Activated CD4-positive, alpha-beta T cell treated with anti-CD3 and anti-CD28 coated beads, Interleukin-2, Interleukin-6, amounts not matched to agents 100 ng/mL and 50 ng/mL, durations not matched to agents 16 hours and 8 hours (primary cell): ENCODE measurements around the gene ARF3.
A peak's percentile ranks its signal among the peaks of the same experiment; 100 is the strongest.

ENCODE experiments used
- DNase-seq: peaks from one replicate; pipeline ENCODE4 v3.0.0-alpha.2; 2020

ARF3 gene

DNA sequence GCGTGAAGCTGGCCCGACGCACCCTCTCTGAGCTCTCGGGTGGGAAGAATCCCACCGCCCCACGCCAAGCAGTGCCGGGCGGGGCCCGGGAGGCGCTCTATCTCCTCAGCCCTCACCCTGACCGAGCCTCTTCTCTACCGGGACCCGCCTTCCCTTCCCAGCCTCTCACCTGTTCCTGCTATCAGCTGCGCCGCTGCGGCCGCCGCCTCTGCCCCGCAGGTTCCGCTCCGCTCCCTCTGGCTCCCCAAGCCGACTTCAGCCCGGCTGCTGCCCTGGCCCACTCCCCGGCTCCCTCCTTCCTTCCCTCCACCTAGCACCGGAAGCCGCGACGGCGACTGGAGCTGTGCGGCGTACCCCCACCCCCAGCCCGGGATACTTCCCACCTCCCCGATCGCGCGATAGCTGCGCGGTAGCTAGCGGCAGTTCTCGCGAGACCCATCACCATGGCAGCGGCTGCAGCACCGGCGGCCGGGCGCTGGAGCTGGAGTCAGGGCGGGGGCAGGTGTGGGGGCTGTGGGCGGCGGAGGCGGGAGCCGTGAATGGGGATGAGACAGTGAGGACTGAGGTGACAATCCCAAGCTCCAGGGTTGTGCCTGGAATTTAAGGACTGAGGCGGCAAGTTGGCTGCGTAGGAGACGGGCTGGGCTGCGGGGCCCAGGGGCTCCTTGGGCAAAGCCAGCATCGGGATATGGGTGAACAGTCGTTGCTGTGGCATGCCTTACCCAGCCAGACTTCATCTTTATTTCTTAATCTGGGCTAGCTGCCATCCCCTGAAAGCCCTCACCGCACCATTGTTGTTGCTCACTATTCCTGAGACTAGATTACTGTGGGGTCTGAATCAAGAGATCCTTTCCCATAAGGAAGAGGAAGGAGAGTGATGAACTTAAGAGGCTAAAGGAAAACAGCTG is at the start of gene ARF3:
ARF3 (minus strand) TSS at position 347 of the 908 bp plus-strand sequence. CDS start 16,392 bp downstream, outside the sequence.
- DNase-seq, result peak; percentile 96

DNA sequence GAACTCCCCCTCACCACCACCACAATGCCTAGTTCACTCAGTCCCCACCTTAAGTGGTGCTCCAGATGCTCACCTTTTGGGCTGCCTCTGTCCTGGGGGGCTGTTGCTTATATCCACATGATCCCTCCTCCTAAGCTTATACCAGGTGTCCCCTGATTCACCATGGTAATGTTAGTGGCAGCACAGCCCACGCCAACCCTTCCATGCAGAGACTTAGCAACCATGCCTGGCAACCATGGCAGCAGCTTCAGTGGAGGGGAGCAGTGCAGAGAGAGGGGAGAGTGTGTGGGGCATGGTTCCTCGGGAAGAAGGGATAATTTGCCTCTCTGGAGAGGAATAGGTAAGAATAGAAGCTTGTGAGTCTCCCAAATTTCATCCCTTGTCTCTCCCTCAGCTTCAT is 43.1 kb upstream of the ARF3 start:
- no peak for DNase-seq

DNA sequence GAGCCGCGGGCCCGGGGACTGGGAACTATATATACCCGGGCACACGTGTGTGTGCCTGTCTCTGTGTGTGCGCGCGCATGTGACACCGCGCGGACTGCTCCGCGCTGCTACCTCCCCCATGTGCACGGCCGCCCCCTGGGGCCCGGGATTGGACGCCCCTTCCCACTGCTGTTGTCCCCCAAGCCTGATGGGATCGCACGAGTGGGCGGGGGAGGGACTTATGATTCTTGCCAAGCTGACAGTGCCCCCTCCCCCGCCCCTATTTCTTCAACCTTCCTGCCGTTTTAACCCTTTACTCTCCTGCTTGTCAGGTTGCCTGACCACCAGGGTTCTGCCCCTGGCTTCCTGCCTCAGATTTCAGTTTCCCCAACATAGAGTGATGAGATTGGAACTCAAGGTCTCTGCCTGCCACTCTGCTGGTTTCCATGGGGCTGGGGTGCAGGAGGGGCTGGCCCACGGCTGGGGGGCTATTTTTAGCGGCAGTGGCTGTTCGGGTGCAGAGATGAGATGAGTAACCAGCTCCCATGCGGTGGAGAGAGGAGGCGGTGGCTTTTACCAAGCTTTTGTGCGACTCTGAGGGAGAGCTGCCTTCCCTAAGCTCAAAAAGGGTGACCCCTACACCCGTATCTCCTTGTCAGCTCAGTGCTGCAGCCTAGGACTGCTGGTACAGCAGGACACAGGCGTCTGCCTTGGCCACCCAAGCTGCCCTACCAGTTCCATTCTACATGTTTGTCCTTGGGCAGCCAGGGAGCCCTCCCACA is 42.3 kb upstream of the ARF3 start, which contains the start of gene DDN:
DDN (minus strand) TSS at position 5 of the 761 bp plus-strand sequence. CDS start 88 bp downstream, outside the sequence.
- DNase-seq, result peak; percentile 62

DNA sequence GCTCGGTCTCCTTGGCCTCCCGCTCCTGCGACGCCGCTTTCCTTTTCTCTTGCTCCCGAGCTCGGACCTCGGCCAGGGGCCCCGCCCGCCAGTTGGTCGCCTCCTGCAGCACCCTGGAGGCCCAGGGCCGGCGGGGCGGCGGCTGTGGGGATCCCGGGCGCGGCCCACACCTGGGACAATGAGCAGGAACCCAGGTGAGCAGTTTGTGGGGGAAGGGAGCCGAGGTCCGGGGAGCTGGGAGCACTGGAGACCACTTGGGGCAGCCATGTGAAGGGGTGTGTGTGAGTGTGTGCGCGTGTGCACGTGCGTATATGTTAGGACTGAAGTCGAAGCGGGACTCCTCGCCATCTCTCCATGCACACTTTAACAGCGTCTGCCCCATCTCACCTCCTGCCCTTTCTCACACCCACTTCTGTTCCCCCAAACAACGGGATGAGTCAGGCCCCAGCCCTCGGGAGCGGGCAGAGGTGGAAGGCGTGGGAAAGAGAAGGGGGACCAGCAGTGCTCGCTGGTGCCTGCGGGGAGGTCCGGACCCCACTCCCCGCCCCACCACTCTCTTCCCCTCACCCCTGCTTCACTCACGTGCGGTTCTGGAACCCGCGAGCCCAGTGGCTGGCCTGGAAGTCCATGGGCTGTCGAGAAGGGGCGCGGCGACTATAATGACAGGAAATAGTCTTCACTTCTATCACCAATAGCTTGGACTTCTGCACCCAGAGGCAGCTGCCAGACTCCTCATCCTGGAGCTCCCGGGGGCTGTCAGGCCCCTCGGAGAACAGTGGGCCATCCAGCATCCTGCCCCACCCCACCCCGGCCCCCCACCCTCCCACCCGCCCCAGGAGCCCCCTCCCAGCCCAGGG is 41.4 kb upstream of the ARF3 start:
- no peak for DNase-seq

DNA sequence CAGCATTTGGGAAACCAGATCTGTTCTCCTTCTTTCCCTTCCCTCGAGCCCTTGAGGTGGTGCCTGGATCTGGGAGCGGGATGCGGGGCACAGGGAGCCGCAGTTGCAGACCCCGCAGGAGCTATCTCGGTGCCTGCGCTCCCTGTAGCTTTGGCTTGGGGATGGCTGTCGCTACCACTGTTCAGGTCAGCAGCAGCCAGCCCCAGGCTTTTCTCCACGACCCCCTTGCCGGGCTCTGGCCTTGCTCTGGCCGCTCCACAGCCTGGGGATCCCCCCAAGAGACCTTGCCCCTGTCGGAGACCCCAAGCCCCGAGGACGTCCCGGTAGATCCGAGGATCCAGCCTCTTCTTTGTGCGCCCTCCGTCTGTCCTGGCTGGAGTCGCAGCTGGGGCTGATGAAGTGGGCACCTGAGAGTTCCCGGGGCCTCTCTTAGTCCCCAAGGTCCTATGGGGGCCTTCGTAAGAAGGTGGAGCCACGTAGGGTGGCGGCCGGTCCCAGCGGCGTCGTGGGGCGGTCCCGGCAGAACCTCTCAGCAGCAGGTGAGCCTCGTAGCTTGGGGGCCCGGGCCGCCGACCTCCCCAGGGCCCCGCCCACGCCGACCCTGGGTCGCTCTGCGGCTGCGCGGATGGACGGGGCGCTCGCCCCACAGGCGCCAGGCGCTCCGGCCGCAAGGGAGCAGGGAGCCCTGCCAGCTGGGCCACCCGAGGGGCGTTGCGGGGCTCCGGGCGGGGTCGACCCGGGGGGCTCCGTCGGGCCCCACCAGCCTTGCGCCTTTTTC is 40.6 kb upstream of the ARF3 start:
- DNase-seq, result peak; percentile 36

DNA sequence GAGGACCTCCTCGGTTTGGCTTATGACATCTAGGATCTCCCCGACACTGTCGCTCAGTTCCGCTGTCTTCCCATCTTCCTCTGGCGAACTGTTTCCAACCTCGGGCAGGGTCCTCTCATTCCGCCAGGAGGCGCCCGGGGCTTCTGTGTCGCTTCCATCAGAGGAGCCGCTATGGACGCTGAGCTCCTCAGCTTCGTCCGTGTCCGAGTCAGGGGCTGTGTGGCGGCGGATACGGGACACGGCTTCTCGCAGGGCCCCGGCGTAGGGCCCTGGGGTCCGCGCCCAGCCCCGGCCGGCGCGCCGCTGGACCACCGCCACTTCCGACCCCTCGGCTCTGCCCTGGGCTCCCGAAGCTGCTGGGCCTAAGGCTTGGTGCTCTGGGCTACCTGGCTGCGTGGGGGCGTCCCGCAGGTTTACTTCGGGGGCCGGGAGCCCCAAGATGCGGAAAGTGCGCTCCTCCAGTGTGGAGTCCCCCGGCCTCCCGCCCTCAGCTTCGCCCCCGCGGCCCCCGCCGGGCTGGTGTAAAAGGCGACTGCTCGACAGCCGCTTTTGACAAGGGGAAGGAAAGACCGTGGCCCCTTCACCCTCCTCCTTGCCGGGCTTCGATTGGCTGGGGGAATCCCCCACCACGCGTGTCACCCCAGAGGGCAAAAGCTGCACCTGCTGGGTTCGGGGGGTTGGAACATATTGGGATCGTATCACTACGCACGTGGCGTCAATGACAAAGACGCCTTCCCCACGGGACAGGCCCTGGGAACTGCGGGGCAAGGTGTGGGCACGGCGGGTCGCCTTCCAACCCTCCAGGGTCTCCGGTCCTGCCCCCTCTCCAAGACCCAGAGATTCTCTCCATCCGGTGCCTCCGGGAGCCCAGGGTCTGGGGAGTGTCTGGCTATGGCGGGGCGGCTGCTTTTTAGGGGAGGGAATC is 39.8 kb upstream of the ARF3 start:
- peak; percentile 70 for DNase-seq

DNA sequence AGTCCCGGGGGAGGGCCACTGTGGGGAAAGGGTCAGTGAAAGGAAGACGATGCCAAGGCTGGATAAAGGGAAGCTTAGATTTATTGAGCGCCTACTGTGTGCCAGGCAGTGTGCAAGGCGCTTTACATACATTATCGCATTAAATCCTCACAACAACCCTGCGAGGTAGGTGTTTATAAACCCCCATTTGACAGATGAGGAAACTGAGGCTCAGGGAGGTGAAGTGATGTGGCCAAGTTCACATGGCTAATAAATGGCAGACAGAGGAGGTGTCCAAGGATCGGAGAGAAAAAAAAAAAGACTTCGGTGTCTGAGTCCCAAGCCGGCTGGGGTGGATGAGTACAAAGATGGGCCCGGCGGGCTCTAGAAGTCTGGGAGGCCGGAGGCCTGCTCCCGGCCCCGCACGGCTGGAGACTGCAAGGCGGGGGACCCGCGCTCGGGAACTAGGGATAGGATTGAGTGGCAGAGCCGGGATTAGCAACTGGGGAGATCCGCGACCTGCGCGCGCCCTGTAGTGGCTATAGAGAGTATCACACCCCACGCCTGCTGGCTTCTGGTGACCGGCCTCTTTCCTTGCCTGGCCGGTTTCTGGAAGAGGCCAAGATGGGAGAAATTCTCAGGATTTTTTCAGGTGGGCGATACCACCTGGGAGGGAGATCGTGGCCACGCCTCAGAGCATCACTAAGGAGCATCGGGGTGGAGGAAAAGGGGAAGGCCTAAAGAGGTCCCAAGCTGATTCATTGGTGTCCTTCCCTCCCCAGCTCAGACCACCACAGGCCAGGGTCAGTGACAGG is 38.0 kb upstream of the ARF3 start:
- DNase-seq, result peak; percentile 63

DNA sequence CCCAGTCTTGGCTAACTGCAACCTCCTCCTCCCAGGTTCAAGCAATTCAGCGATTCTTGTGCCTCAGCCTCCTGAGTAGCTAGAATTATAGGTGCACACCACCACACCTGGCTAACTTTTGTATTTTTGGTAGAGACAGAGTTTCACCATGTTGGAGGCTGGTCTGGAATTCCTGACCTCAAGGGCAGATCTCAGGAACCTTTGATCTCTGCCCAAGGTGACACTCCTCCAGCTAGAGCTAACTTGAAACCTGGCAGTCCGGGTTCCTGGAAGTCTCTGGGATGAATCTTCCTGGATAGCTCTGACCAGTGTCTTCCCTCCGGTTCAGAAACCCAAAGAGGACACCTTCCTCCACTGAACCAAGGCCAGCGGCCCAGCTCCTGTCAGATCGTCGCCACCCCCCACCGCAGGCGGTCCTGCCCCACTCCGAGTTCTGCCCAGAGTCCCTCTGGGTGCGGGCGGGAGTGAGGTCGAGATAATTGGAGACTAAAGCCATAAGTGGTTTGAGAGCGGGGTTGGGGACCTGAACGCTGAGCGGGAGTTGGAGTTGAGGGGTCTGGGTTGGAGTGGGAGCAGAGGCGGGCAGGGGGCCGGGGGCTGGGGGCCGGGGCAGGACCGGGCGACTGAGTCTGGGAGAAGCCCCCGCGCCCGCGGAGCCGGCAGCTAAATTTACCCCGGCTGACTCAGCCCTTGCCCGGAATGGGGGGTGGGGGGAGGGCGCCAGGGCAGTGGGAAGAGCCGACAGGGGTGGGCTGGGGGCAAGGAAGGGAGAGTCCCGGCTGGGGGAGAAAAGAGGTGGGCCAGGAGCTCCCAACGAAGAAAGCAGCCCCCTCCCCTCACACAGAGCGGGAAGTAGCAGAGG is 37.2 kb upstream of the ARF3 start:
- no peak for DNase-seq

DNA sequence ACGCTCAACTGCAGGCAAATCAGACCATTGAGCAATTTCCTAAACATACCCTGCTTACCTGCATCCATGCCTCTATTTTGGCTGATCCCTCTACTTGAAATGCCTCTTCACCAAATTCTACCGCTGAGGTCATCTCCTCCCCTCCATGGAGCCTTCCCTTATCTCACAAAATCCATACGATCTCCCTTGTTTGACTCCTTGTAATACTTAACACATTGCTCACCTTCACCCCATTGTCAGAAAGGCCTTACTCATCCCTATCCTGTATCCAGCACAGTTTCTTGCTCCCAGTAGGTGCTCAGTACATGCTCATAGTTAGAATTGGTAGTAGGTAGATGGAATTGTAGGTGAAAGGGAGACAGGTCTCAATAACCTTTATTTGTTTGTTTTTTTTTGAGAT is 36.5 kb upstream of the ARF3 start:
- no peak for DNase-seq

DNA sequence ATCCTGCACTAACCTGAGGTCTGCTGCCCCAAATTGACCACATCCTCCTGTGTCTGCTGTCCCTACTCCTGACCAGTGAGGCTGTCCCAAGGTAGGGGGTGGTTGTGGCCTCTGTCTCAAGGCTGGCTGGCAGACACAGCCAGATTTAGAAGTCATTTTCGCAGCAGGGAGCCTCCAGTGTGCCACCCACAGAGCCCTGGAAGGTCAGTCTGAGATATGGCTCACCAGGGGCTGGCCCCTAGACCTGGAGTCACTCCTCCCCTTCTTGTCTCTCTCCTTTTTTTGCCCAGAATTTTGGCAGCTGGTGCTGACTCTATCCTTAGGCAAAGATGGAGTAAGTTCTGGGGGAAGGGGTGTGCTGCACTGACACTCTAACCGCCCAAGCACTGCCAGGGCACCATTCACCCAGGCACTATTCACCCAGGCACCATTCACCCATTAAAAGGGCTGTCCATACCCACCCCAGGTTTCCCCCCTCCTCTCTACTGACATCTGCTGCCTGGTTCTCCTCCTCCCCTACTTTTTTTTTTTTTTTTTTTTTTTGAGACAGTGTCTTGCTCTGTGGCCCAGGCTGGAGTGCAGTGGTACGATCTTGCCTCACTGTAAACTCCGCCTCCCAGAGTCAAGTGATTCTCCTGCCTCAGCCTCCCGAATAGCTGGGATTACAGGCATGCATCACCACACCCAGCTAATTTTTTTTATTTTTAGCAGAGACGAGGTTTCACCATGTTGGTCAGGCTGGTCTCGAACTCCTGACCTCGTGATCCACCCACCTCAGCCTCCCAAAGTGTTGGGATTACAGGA is 34.2 kb upstream of the ARF3 start:
- DNase-seq, result no peak

DNA sequence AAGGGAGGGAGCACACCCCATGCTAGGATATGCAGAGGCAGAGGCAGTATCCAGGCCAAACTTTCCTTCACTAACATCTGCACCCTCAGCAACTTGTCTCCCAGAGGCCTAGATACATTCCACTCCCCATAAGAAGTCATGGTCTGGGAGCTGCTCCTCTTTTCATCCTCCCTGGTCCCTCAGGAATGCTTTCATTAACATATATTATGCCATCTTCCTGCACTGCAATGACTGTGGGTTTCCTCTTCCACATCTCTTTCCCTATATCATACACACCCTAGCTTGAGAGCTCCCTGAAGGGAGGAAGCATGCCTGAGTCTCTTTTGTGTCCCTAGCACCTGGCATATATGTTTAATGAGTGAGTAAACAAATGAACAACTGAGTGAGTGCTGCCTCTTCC is 33.3 kb upstream of the ARF3 start:
- DNase-seq, result no peak

DNA sequence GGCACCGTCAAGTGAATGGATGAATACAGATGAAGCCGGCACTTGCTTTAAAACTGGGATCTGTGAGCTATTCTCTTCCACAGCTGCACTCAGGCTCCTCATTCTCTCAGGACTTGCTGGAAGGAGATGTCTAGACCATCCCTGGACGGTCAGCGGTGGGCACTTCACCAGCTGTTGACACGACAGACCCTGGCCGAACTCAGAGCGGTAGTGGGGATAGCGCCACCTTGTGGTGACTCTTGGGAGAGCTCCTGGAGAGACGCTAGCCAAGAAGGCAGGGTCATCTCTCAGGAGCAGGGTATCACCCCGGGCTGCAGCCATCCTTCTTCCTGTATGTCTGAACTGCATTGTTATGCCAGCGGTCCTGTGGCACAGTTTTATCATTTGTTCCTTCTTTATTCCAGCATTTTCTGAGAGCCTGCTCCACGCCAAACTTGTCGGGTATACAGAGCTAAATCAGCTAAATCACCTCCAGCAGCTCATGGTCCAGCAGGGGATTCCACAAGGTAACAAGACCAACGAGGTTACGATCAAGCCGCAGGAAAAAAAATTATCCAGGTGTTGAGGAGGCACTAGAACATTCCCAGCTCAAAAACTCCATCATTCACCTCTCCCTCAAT is 30.9 kb upstream of the ARF3 start:
- DNase-seq, result peak; percentile 80

DNA sequence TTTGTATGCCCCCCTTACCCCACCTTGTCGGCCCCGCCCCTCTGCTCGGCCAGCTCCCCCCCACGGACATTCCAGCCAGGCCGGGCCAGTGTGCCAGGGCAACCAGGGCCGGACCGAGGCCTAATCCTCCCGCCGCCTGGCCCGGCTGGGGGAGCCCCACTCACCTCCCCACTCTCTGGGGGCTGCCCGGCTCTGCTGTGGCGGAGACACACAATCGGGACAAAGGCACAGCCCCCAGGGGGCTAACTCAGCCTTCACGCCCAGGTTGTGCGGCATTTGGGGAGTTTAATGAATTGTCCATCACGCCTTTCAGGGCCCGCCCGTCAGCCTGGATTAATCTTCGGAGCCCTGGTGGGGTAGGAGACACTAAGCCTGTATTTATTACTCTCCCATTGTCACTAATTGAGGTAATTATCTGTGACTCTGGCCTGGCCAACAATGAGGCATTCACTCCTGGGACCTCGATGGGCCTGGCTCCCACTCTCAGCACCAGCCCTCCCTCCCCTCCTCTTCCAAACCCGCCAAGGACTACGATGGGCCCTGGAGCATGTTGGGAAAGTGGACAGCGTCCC is 29.5 kb upstream of the ARF3 start:
- DNase-seq, result no peak

DNA sequence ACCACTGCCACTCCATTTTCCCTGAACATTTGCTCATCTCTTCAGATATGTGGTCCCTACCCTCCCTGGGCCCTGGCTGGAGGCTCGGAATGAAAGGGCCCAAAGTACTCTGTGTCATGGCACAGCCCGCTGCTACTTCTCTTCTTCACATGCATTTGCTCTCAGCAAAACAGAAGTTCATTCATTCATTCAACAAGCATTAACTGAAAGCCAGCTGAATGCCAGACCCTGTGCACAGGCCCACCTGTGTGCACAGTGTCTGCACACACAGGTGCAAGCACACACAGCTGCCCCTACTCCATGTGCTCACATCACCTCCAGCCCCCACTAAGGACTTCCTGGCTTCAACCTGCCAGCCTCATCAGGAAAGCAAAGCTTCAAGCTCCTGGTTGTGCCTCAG is 28.6 kb upstream of the ARF3 start:
- no peak for DNase-seq

DNA sequence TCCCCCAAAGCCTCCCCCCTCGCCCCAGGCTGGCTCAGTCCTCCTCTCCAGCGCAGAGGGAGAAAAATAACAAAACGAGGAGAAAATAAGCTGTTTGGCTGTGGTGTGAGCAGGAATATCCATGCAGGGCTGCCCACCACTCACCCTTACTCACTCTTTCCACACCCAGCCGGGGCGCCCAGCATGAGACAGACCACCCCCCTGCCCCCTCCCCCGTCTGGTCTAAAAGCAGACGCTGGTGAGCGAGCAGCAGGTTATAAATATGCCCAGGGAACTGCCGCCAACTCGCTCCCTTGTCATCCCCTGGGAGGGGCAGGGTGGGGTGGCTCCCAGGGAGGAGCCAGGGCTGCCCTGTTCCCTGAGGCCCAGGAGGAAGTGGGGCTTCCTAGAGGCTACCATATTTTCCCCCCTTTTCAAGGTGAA is 28.2 kb upstream of the ARF3 start:
- DNase-seq, result no peak

DNA sequence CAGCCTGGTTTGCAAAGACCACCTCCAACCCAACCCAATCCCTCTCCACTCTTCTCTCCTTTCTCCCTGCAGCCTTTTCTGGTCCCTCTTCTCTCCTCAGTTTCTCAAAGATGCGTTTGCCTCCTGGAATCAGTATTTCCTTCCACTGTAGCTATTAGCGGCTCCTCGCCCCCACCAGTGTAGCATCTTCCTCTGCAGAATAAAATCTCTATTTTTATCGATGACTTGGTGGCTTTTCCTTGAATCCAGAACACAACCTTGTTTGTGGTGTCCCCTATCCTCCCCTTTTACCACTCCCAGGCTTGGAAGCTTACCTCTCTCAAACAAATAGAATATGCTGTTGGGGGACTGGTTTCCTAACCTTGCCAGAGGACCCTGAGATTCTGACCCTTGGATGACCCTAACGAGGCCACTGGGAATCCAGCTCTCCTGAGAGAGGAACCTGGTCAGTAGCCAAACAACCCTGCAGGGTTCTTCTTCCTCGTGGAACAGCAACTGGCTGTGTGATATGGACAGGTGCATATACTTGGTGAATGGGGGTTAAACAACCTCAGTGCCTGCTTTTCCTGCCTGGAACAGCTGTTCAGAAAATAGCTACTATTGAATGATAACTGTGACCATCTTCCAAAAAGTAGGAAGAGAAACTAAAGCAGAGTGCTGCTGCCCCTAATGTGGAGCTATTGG is 25.3 kb upstream of the ARF3 start:
- DNase-seq, result no peak

DNA sequence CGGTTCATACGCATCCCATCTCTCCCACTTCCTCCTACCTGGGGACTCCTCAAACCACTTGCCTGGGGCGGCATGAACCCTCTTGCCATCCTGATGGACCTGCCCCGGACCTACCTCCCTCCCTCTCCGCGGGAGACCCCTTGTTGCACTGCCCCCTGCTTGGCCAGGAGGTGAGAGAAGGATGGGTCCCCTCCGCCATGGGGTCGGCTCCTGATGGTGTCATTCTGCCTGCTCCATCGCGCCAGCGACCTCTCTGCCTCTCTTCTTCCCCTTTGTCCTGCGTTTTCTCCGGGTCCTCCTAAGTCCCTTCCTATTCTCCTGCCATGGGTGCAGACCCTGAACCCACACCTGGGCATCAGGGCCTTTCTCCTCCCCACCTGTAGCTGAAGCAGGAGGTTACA is 24.5 kb upstream of the ARF3 start:
- DNase-seq, result no peak
